ENCODE data around the gene SECTM1.

DNA sequence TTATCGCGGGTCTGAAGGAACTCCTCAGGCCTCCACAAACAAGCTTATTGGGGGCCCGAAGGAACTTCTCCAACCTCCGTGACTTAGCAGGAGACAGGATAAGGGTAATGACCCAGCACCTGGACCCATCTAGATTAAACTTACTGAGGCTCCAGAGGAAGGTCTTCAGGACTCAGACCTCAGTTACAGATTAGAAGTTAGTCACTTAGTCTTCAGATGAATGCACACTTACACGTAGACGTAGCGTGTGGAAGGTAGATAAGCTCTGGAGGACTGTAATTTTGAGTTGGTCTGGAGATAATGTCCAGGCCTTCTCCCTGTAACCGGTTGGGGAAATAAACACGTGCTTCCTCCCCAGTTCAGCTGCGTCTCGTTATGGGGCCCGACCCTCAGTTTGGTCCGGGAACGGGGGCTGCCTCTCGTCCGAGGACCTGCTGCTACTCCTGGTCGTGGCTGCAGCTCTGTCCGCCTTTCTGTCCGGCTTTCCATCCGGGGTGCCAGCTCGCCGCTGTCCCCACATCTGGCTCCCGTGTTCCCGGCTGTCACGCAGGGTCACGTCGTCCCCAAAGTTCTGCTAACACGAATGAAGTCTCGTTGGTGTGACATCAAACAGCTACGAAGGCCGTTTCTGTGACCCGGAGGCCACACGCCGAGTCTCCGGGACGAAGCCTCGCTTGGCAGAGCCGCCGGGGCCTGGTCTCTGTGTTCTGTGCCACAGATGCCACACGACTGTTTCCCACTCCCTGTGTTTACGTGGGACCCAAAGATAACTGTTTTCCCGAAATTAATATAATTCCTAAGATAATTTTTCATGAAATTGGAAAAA, 11.8 kb upstream of the SECTM1 start:
- TF ChIP-seq, protein P1, sequence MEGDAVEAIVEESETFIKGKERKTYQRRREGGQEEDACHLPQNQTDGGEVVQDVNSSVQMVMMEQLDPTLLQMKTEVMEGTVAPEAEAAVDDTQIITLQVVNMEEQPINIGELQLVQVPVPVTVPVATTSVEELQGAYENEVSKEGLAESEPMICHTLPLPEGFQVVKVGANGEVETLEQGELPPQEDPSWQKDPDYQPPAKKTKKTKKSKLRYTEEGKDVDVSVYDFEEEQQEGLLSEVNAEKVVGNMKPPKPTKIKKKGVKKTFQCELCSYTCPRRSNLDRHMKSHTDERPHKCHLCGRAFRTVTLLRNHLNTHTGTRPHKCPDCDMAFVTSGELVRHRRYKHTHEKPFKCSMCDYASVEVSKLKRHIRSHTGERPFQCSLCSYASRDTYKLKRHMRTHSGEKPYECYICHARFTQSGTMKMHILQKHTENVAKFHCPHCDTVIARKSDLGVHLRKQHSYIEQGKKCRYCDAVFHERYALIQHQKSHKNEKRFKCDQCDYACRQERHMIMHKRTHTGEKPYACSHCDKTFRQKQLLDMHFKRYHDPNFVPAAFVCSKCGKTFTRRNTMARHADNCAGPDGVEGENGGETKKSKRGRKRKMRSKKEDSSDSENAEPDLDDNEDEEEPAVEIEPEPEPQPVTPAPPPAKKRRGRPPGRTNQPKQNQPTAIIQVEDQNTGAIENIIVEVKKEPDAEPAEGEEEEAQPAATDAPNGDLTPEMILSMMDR (IDR thresholded peaks at IDR 0.05; ENCODE audit: low read depth, low read length, poor library complexity, severe bottlenecking): no peak
- TF ChIP-seq EZH2phosphoT487 (IDR thresholded peaks at IDR 0.05; ENCODE audit: borderline replicate concordance, low read length): no peak

All from DOHH2 (cell line).